Trophoblast cell (in vitro differentiated cells and primary cell): ENCODE results near the gene TNIK.

ENCODE experiments used
- DNase-seq, 2 donors: peaks; one replicate each; pipeline ENCODE4 v3.0.0-alpha.2; 2016
- H2AFZ ChIP-seq: 2 replicates; pipeline ENCODE4 v1.6.1; 2013; ENCODE audit warnings: low read length, moderate library complexity, mild to moderate bottlenecking; ENCODE audit not compliant: insufficient read depth, poor library complexity
- H2AK5ac ChIP-seq: 2 replicates; pipeline ENCODE4 v1.6.1; 2013; ENCODE audit warnings: mild to moderate bottlenecking, low read length
- H2BK120ac ChIP-seq: 2 replicates; pipeline ENCODE4 v1.6.1; 2013; ENCODE audit warnings: low read length, mild to moderate bottlenecking, moderate library complexity; ENCODE audit not compliant: insufficient read depth, poor library complexity
- H2BK12ac ChIP-seq: 2 replicates; pipeline ENCODE4 v1.6.1; 2013; ENCODE audit warnings: mild to moderate bottlenecking, low read length, moderate library complexity
- H2BK5ac ChIP-seq: 2 replicates; pipeline ENCODE4 v1.6.1; 2013; ENCODE audit warnings: low read length, low read depth, moderate library complexity, mild to moderate bottlenecking; ENCODE audit not compliant: poor library complexity
- H3K14ac ChIP-seq: 2 replicates; pipeline ENCODE4 v1.6.1; 2013; ENCODE audit warnings: mild to moderate bottlenecking, low read length
- H3K18ac ChIP-seq: 2 replicates; pipeline ENCODE4 v1.6.1; 2013; ENCODE audit warnings: mild to moderate bottlenecking, low read length
- H3K23ac ChIP-seq: 2 replicates; pipeline ENCODE4 v1.6.1; 2013; ENCODE audit warnings: low read length
- H3K27ac ChIP-seq: 2 replicates; pipeline ENCODE4 v1.5.1; 2013; ENCODE audit warnings: low read depth, mild to moderate bottlenecking, inconsistent platforms, low read length, moderate library complexity
- H3K27me3 ChIP-seq: 2 replicates; pipeline ENCODE4 v1.6.1; 2013; ENCODE audit warnings: inconsistent platforms, mild to moderate bottlenecking, low read length, moderate library complexity; ENCODE audit not compliant: insufficient read depth
- H3K36me3 ChIP-seq, 2 experiments: 1 replicate in 1 of 2; 2 replicates in 1 of 2; pipeline ENCODE4 v1.6.1; 2013; ENCODE audit warnings: low read length in 2 of 2, mild to moderate bottlenecking in 2 of 2, moderate library complexity in 1 of 2; ENCODE audit not compliant: insufficient read depth in 2 of 2, control insufficient read depth in 1 of 2
- H3K4ac ChIP-seq: 2 replicates; pipeline ENCODE4 v1.6.1; 2013; ENCODE audit warnings: low read depth, mild to moderate bottlenecking, low read length, moderate library complexity
- H3K4me1 ChIP-seq, 2 experiments: 1 replicate in 1 of 2; 2 replicates in 1 of 2; pipeline ENCODE4 v1.6.1; 2013; ENCODE audit warnings: low read length in 2 of 2, mild to moderate bottlenecking in 2 of 2, moderate library complexity in 1 of 2; ENCODE audit not compliant: insufficient read depth in 2 of 2, control insufficient read depth in 1 of 2
- H3K4me2 ChIP-seq: 2 replicates; pipeline ENCODE4 v1.6.1; 2013; ENCODE audit warnings: inconsistent platforms, mild to moderate bottlenecking, low read length, moderate library complexity
- H3K4me3 ChIP-seq: 2 replicates; pipeline ENCODE4 v1.5.1; 2013; ENCODE audit warnings: mild to moderate bottlenecking, low read depth, low read length, inconsistent platforms
- H3K79me1 ChIP-seq: one replicate; pipeline ENCODE4 v1.6.1; 2013; ENCODE audit warnings: low read length
- H3K79me2 ChIP-seq: 2 replicates; pipeline ENCODE4 v1.6.1; 2013; ENCODE audit warnings: low read length, mild to moderate bottlenecking; ENCODE audit not compliant: control insufficient read depth, insufficient read depth, poor library complexity
- H3K9ac ChIP-seq: 2 replicates; pipeline ENCODE4 v1.6.1; 2013; ENCODE audit warnings: mild to moderate bottlenecking, low read length
- H3K9me3 ChIP-seq: 2 replicates; pipeline ENCODE4 v1.6.1; 2013; ENCODE audit warnings: low read depth, mild to moderate bottlenecking, control low read depth, inconsistent platforms, low read length; ENCODE audit not compliant: insufficient read depth
- H4K12ac ChIP-seq: 2 replicates; pipeline ENCODE4 v1.6.1; 2013; ENCODE audit warnings: low read depth, mild to moderate bottlenecking, low read length, moderate library complexity
- H4K8ac ChIP-seq: 2 replicates; pipeline ENCODE4 v1.6.1; 2013; ENCODE audit warnings: low read depth, mild to moderate bottlenecking, low read length, moderate library complexity
- H4K91ac ChIP-seq: one replicate; pipeline ENCODE4 v1.6.1; 2013; ENCODE audit warnings: low read depth, mild to moderate bottlenecking, low read length, moderate library complexity
- WGBS: extraction: QIAGEN DNeasy Blood & Tissue Kit; methylation state at CpG from one replicate; pipeline ENCODE4 v1.1.7; 2013; ENCODE audit warnings: missing lambda C conversion rate; ENCODE audit not compliant: insufficient read length, insufficient coverage; ENCODE audit errors: extremely low coverage; 5-methylcytosine and 5-hydroxymethylcytosine counted together

TNIK gene

DNA sequence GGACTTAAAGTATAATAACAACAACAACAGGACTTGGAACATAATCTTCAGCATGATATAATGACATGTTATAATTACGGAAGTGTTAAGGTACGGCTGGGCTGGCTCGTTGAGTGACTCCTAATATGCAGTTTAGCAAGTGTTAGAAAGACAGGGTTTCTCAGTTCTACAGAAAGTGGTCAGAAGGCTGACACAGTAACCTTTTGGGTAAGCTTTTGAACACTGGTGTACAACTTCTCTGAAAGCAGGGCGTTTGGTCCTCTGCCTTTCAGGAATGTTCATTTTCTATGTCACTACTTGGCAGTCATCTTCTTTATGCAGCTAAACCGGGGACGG is 300.4 kb downstream of the TNIK start:
- no peak for DNase-seq
- no peaks in the 10 kb centered on the region for H3K27me3 ChIP-seq
- WGBS = no CpG with 5 or more reads among the region's 6 CpGs
- H3K9me3 ChIP-seq = peaks cover 2% of the 10 kb centered on the region
- no peak overlapping the region for H3K4ac ChIP-seq
- no peak overlapping the region for H3K27ac ChIP-seq
- no peak overlapping the region for H4K91ac ChIP-seq
- H4K8ac ChIP-seq = no peak overlapping the region
- peaks cover 0 to 2% of the 10 kb centered on the region in 2 experiments for H3K4me1 ChIP-seq
- H3K4me2 ChIP-seq = no peak overlapping the region
- H3K79me1 ChIP-seq = no peaks in the 10 kb centered on the region
- H3K14ac ChIP-seq = no peak overlapping the region
- H3K79me2 ChIP-seq = no peaks in the 10 kb centered on the region
- no peak overlapping the region for H3K9ac ChIP-seq
- no peak overlapping the region for H4K12ac ChIP-seq
- no peak overlapping the region for H2BK12ac ChIP-seq
- no peak overlapping the region for H2AK5ac ChIP-seq
- H3K23ac ChIP-seq = no peak overlapping the region
- H3K36me3 ChIP-seq = no peaks in the 10 kb centered on the region
- no peak overlapping the region for H2BK5ac ChIP-seq
- H3K4me3 ChIP-seq = no peak overlapping the region
- no peak overlapping the region for H2AFZ ChIP-seq
- no peak overlapping the region for H3K18ac ChIP-seq
- no peak overlapping the region for H2BK120ac ChIP-seq

DNA sequence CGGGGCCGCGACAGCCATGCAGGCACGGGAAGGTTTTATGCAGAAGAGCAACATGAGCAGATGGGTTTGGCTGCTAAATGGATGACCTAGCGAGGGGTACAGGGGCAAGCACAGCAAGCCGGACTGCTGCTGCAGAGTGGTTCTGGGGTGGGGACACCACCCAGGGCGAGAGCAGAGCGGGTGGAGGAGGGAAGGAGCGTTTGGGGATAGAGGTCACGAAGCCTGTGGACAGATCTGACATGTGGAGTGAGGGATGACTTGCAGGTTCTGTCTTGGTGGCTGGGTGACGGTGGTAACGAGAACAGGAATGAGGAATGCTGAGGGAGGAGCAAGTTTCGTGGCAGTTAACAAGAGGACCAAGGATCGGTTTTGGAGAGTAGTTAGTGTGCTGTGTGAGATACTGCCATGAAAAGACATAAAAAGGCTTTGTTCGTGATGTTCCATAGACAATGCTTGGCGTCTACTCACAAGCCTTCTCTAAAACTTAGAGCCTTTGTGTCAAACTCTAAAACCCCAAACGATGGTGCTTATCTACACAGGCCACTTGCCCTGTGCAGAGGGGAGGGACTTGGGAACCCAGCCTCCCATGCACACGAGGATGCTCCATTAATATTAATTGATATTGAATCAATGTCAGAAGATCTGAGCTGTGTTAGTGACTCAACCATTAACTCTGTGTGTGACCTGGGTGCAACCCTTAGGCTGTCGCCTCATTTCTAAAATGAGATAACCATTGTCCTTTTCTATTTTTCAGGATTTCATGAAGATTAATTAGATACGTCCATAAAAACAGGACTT is 301.0 kb downstream of the TNIK start:
- no peak for DNase-seq
- Histone ChIP-seq H3K23ac (no peak overlapping the region), H4K91ac (no peak overlapping the region), H3K4ac (no peak overlapping the region), H2AFZ (no peak overlapping the region), H3K18ac (no peak overlapping the region), H3K14ac (no peak overlapping the region), H3K27ac (no peak overlapping the region), H2BK5ac (no peak overlapping the region), H4K8ac (no peak overlapping the region), H3K4me1 (peaks cover 0 to 2% of the 10 kb centered on the region in 2 experiments), H3K9me3 (peaks cover 2% of the 10 kb centered on the region), H2AK5ac (no peak overlapping the region), H3K36me3 (no peaks in the 10 kb centered on the region), H2BK12ac (no peak overlapping the region), H3K79me2 (no peaks in the 10 kb centered on the region), H4K12ac (no peak overlapping the region), H3K27me3 (no peaks in the 10 kb centered on the region), H3K4me2 (no peak overlapping the region), H3K9ac (no peak overlapping the region), H2BK120ac (no peak overlapping the region), H3K4me3 (no peak overlapping the region), H3K79me1 (no peaks in the 10 kb centered on the region)
- no CpG with 5 or more reads among the region's 20 CpGs for WGBS

DNA sequence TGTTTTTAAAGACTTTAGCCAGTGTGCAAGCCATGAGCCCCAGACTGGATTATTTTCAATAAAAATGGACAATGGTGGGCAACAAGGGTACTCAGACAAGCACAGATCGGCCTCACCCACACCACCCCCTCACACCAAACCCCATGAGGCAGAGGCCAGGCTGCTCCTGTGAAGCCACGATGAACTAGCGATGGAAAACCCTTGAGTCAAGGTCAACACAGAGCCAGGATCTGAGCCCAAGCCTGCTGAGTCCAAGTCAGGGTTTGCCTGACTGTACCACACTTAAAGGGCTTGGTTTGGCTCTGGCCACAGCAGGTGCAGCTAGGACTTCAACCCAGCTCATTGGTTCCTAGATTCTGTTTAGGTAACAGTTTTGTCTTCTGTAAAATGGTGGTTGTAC is 302.2 kb downstream of the TNIK start:
- no peak overlapping the region for H2BK5ac ChIP-seq
- H2AFZ ChIP-seq = no peak overlapping the region
- H3K23ac ChIP-seq = no peak overlapping the region
- no peak overlapping the region for H3K27ac ChIP-seq
- H2BK120ac ChIP-seq = no peak overlapping the region
- no peak overlapping the region for H3K9ac ChIP-seq
- H3K27me3 ChIP-seq = no peaks in the 10 kb centered on the region
- no peak overlapping the region for H3K4me2 ChIP-seq
- H3K14ac ChIP-seq = no peak overlapping the region
- H4K91ac ChIP-seq = no peak overlapping the region
- H3K4ac ChIP-seq = no peak overlapping the region
- H3K18ac ChIP-seq = no peak overlapping the region
- H3K9me3 ChIP-seq = peaks cover 2% of the 10 kb centered on the region
- no peak overlapping the region for H4K8ac ChIP-seq
- no peak overlapping the region for H2AK5ac ChIP-seq
- DNase-seq = no peak
- H3K79me2 ChIP-seq = no peaks in the 10 kb centered on the region
- no CpG with 5 or more reads among the region's 3 CpGs for WGBS
- no peaks in the 10 kb centered on the region for H3K79me1 ChIP-seq
- H3K36me3 ChIP-seq = no peaks in the 10 kb centered on the region
- H3K4me1 ChIP-seq = peaks cover 0 to 2% of the 10 kb centered on the region in 2 experiments
- H3K4me3 ChIP-seq = no peak overlapping the region
- H4K12ac ChIP-seq = no peak overlapping the region
- no peak overlapping the region for H2BK12ac ChIP-seq

DNA sequence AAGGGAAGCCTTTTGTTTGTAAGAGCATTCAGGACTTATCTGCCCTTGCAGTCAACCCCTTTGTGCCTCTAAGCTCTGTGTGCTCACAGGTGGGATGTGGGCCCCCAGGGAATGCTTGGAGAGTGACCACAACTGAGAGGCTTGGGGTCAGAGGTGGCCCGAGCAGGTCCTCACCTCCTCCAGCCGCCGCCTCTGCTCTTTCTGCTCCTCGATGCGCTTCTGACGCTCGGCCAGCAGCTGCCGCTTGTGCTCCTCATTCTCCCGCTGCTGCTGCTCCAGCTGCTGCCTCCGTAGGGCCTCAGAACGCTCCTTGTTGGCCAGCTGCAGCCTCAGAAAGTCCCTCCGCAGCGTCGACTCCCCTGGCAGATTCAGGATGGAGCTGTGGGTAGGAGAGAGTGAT is 302.9 kb downstream of the TNIK start:
- no peak for DNase-seq
- peaks cover 2% of the 10 kb centered on the region for H3K9me3 ChIP-seq
- H3K27ac ChIP-seq = no peak overlapping the region
- WGBS = no CpG with 5 or more reads among the region's 14 CpGs
- H4K8ac ChIP-seq = no peak overlapping the region
- H3K27me3 ChIP-seq = no peaks in the 10 kb centered on the region
- no peak overlapping the region for H2AFZ ChIP-seq
- H2BK120ac ChIP-seq = no peak overlapping the region
- H3K79me1 ChIP-seq = no peaks in the 10 kb centered on the region
- H2AK5ac ChIP-seq = no peak overlapping the region
- H4K91ac ChIP-seq = no peak overlapping the region
- no peak overlapping the region for H3K9ac ChIP-seq
- no peak overlapping the region for H3K14ac ChIP-seq
- H3K4me2 ChIP-seq = no peak overlapping the region
- H2BK12ac ChIP-seq = no peak overlapping the region
- no peak overlapping the region for H3K4ac ChIP-seq
- H3K36me3 ChIP-seq = no peaks in the 10 kb centered on the region
- no peaks in the 10 kb centered on the region for H3K79me2 ChIP-seq
- H2BK5ac ChIP-seq = no peak overlapping the region
- no peak overlapping the region for H3K23ac ChIP-seq
- no peak overlapping the region for H3K18ac ChIP-seq
- H4K12ac ChIP-seq = no peak overlapping the region
- H3K4me3 ChIP-seq = no peak overlapping the region
- H3K4me1 ChIP-seq = peaks cover 0 to 2% of the 10 kb centered on the region in 2 experiments
